K562 (cell line): ENCODE data around the gene DIP2A. TPM values are rescaled to one million over a fixed set of nuclear protein-coding genes. Genes with fewer than 3 reads are reported as not detected.

Experiments
- ATAC-seq: fragments of 200-7000 bp; cut with Tn5 transposase; 3 replicates; pipeline ENCODE4 v1.9.1; 2020; ENCODE audit warnings: moderate library complexity
- BruUV-seq: library from RNA; stranded (reverse); fragments of 400-500 nt; replicated peaks from 2 replicates; lab custom pipeline; 2021; lab: Mats Ljungman, UMichigan
- CTCF ChIA-PET: fragments of 300-600 bp; formaldehyde crosslinking; extraction: SDS; loops from one replicate; lab custom pipeline; 2021; ENCODE audit warnings: low intra/inter-chr PET ratio; lab: Yijun Ruan, JAX
- POLR2A ChIA-PET: fragments of 300-600, 350-650 bp; sonication (Branson Sonifier 250); formaldehyde crosslinking; extraction: SDS; loops from one replicate; lab custom pipeline; 2021; ENCODE audit warnings: antibody characterized with exemption, inconsistent platforms; lab: Yijun Ruan, JAX
- DNase-seq, 4 experiments: peaks; one replicate each; pipeline versions ENCODE4 v3.0.0 to v3.0.0-alpha.2; 2011 to 2018; ENCODE audit warnings: low spot score in 3 of 4, mixed read lengths in 3 of 4; ENCODE audit errors: extremely low read depth in 1 of 4
- FAIRE-seq: peaks from 2 replicates; lab custom pipeline; 2011; peaks lifted over from hg19 to GRCh38; lab: Jason Lieb, UNC
- H2AFZ ChIP-seq: 2 replicates; pipeline ENCODE4 v1.6.0; 2011; ENCODE audit warnings: low read depth, low read length, control low read depth, inconsistent platforms
- H3K27ac ChIP-seq: fragments of 200-600 bp; 3 replicates; pipeline ENCODE4 v1.8.0; 2011; ENCODE audit warnings: low read depth, mild to moderate bottlenecking, control low read depth, inconsistent platforms, low read length, moderate library complexity, mixed read lengths; ENCODE audit errors: extremely low read depth
- H3K27me3 ChIP-seq, 2 experiments: fragments of 300-600 bp in 1 of 2; 2 replicates in 1 of 2; 3 replicates in 1 of 2; pipeline versions ENCODE4 v1.6.0 to v1.8.0; 2011; ENCODE audit warnings: inconsistent platforms in 2 of 2, low read length in 2 of 2, mild to moderate bottlenecking in 1 of 2, mixed read lengths in 1 of 2, moderate library complexity in 1 of 2; ENCODE audit not compliant: control insufficient read depth in 2 of 2, insufficient read depth in 2 of 2
- H3K36me3 ChIP-seq: fragments of 300-600 bp; 3 replicates; pipeline ENCODE4 v1.8.0; 2011; ENCODE audit warnings: mild to moderate bottlenecking, low read length, inconsistent platforms; ENCODE audit not compliant: control insufficient read depth, insufficient read depth
- H3K4me1 ChIP-seq, 2 experiments: fragments of 200-600 bp in 1 of 2; replicated peaks in 1 of 2; 2 replicates in 1 of 2; 3 replicates in 1 of 2; pipeline versions ENCODE4 v1.5.1 to v1.8.0; 2011; ENCODE audit warnings: inconsistent platforms in 2 of 2, low read length in 2 of 2, mild to moderate bottlenecking in 1 of 2, mixed read lengths in 1 of 2, moderate library complexity in 1 of 2; ENCODE audit not compliant: control insufficient read depth in 2 of 2, insufficient read depth in 2 of 2
- H3K4me2 ChIP-seq: 2 replicates; pipeline ENCODE4 v1.6.1; 2011; ENCODE audit warnings: low read length, control low read depth, inconsistent platforms, mixed read lengths; ENCODE audit not compliant: insufficient read depth
- H3K4me3 ChIP-seq: fragments of 200-600 bp; sonication (generic), shearing (Covaris generic); 2 replicates; pipeline ENCODE4 v1.5.1; 2016; ENCODE audit warnings: control low read depth, inconsistent platforms
- H3K79me2 ChIP-seq: fragments of 200-600 bp; 3 replicates; pipeline ENCODE4 v1.8.0; 2011; ENCODE audit warnings: low read length, inconsistent platforms; ENCODE audit not compliant: control insufficient read depth, insufficient read depth
- H3K9ac ChIP-seq, 2 experiments: 2 replicates each; pipeline versions ENCODE4 v1.6.0 to v1.6.1; 2011; ENCODE audit warnings: low read depth in 2 of 2, low read length in 2 of 2, control low read depth in 1 of 2, inconsistent platforms in 1 of 2, mild to moderate bottlenecking in 1 of 2, mixed read lengths in 1 of 2; ENCODE audit not compliant: insufficient read depth in 1 of 2
- H3K9me1 ChIP-seq: one replicate; pipeline ENCODE4 v1.6.0; 2011; ENCODE audit warnings: inconsistent platforms, mild to moderate bottlenecking, low read length, moderate library complexity; ENCODE audit not compliant: control insufficient read depth, insufficient read depth
- H3K9me3 ChIP-seq: replicated peaks from 2 replicates; pipeline ENCODE4 v1.5.1; 2011; ENCODE audit warnings: low read depth, low read length, inconsistent platforms; ENCODE audit not compliant: control insufficient read depth, insufficient read depth
- H4K20me1 ChIP-seq: replicated peaks from 2 replicates; pipeline ENCODE4 v1.6.1; 2011; ENCODE audit warnings: low read length, inconsistent platforms, mixed read lengths; ENCODE audit not compliant: control insufficient read depth, insufficient read depth
- CHD1 ChIP-seq: fragments of 200-600 bp; sonication (generic); IDR thresholded peaks from one replicate; pipeline ENCODE4 v1.6.1; 2012; ENCODE audit warnings: mild to moderate bottlenecking, moderate library complexity, low read length, inconsistent platforms
- CREB1 ChIP-seq, 2 experiments: sonication (generic) in 1 of 2; formaldehyde crosslinking in 1 of 2; IDR thresholded peaks; 2 replicates each; pipeline versions ENCODE4 v1.6.1 to v1.8.0; 2012 to 2022; ENCODE audit warnings: inconsistent platforms in 1 of 2, mild to moderate bottlenecking in 1 of 2, missing genetic modification reagents in 1 of 2, moderate library complexity in 1 of 2
- CTBP1 ChIP-seq: fragments of 450-650 bp; IDR thresholded peaks from 2 replicates; pipeline ENCODE4 v1.6.1; 2016; ENCODE audit warnings: borderline replicate concordance
- MAFK ChIP-seq: IDR thresholded peaks from 2 replicates; pipeline ENCODE4 v1.6.1; 2011; ENCODE audit warnings: low read length, improper control_type of control experiment
- NR2C2 ChIP-seq, 2 experiments: fragments of 200-800 bp in 1 of 2; sonication (Bioruptor generic) in 1 of 2; sonication (generic) in 1 of 2; formaldehyde crosslinking in 1 of 2; IDR thresholded peaks; 2 replicates each; pipeline versions ENCODE4 v1.6.1 to v1.8.0; 2016 to 2022; ENCODE audit warnings: mild to moderate bottlenecking in 1 of 2, missing compliant biosample characterization in 1 of 2, missing genetic modification characterization in 1 of 2, missing genetic modification reagents in 1 of 2
- STAT5A ChIP-seq: IDR thresholded peaks from 2 replicates; pipeline ENCODE4 v1.6.1; 2012; ENCODE audit warnings: low read length, inconsistent platforms, borderline replicate concordance
- STAT5B ChIP-seq: fragments of 250-450 bp; sonication (Bioruptor Pico); IDR thresholded peaks from 2 replicates; pipeline ENCODE4 v1.8.0; 2021; ENCODE audit warnings: mild to moderate bottlenecking, inconsistent platforms
- TSC22D4 ChIP-seq: fragments of 450-650 bp; IDR thresholded peaks from 2 replicates; pipeline ENCODE4 v1.6.1; 2016; ENCODE audit warnings: missing genetic modification characterization, missing biosample characterization, control low read depth
- ZFPM2 ChIP-seq: fragments of 250-450 bp; sonication (Bioruptor Pico); IDR thresholded peaks from 2 replicates; pipeline ENCODE4 v1.5.1; 2022; ENCODE audit warnings: mild to moderate bottlenecking
- ZNF133 ChIP-seq: fragments of 250-450 bp; sonication (Bioruptor Pico); IDR thresholded peaks from 2 replicates; pipeline ENCODE4 v1.4.0; 2020; ENCODE audit warnings: mild to moderate bottlenecking
- ZNF584 ChIP-seq: fragments of 200-800 bp; sonication (Bioruptor generic); IDR thresholded peaks from 2 replicates; pipeline ENCODE4 v1.6.1; 2016; ENCODE audit warnings: low read depth, mild to moderate bottlenecking, missing genetic modification characterization, missing compliant biosample characterization
- ZNF699 ChIP-seq: fragments of 250-450 bp; sonication (Bioruptor Pico); IDR thresholded peaks from 2 replicates; pipeline ENCODE4 v1.8.0; 2021; ENCODE audit warnings: mild to moderate bottlenecking, moderate library complexity; ENCODE audit not compliant: insufficient replicate concordance
- WGBS: fragments of 100-300 bp; shearing (Covaris generic); methylation state at CpG from one replicate; pipeline ENCODE4 v1.1.6; 2016; ENCODE audit warnings: low coverage, mixed read lengths; ENCODE audit not compliant: insufficient coverage; ENCODE audit errors: missing lambda C conversion rate; 5-methylcytosine and 5-hydroxymethylcytosine counted together
- in situ Hi-C: fragments of 300-500 bp; cut with MboI; formaldehyde crosslinking; loops from 4 replicates; pipeline ENCODE4 v1.15.0; 2018; ENCODE audit warnings: inconsistent platforms, mixed read lengths
- intact Hi-C: fragments of 100-400 bp; cut with micrococcal nuclease; formaldehyde crosslinking; loops from 2 replicates; pipeline ENCODE4 v1.14.2; 2022
- polyA plus RNA-seq, 8 experiments: library from polyadenylated mRNA; depleted of rRNA in 4 of 8; stranded (reverse) in 5 of 8; unstranded in 3 of 8; fragments of >200 nt; fragmentation: Nextera tagmentation in 2 of 8; fragmentation: Illumina TruSeq in 1 of 8; extraction: Ambion mirVana in 2 of 8; extraction: Trizol in 1 of 8; gene quantifications; 2 replicates each; pipeline versions ENCODE4 v1.2.1 to v1.2.3, GENCODE V29; 2011 to 2014; ENCODE audit warnings: inconsistent platforms in 1 of 8, missing spikeins in 1 of 8
- total RNA-seq, 7 experiments: library from RNA; depleted of rRNA in 6 of 7; stranded (reverse); fragments of >200 nt in 6 of 7; fragmentation: Illumina TruSeq in 2 of 7; extraction: Trizol in 2 of 7; gene quantifications; 2 replicates each; pipeline versions ENCODE4 v1.2.1 to v1.2.3, GENCODE V29; 2011 to 2021; ENCODE audit warnings: low replicate concordance in 1 of 7
- TF ChIP-seq, protein P1 (sequence below): fragments of 250-450 bp; sonication (Bioruptor Pico); IDR thresholded peaks from 2 replicates; pipeline ENCODE4 v1.9.0; 2021; ENCODE audit warnings: mild to moderate bottlenecking
- TF ChIP-seq, protein P2 (sequence below): fragments of 250-450 bp; sonication (Bioruptor Pico); IDR thresholded peaks from 2 replicates; pipeline ENCODE4 v1.6.1; 2021; ENCODE audit warnings: mild to moderate bottlenecking

Gene DIP2A
- total and polyA plus RNA-seq, 9 of the 15 experiments (the other 6 are each of a cell fraction or from before 2014, with no cell fraction given): 4.3 to 34.5 (median 20.3) TPM

DNA sequence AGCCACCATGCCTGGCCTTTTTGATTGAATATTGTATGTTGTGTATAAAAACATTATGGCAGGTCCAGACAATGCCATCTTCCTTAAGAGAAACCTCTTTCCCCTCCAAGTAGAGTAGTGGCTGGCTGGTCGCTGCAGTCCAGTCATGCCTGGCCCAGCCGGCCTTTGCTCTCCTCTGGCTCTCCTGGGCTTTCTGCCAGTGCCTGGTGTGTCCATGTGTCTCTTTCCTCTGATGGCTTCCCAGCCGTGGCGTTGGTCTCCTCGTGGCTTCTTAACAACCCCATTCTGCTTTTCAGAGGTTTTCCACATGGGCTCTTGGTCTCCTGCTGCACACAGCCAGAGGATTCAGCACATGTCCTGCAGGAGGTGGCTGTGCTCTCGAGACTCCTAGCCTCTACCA lies 58.7 kb downstream of the DIP2A start:
- no TSS peak for BruUV-seq
- Histone ChIP-seq H3K4me1 (peaks cover 3 to 13% of the 10 kb centered on the region in 2 experiments), H3K27me3 (no peaks in the 10 kb centered on the region), H3K9me1 (no peaks in the 10 kb centered on the region), H3K4me3 (no peak overlapping the region), H4K20me1 (no peaks in the 10 kb centered on the region), H3K9me3 (no peaks in the 10 kb centered on the region), H3K4me2 (no peak overlapping the region), H3K27ac (no peak overlapping the region), H2AFZ (no peak overlapping the region), H3K79me2 (no peaks in the 10 kb centered on the region), H3K36me3 (peaks cover 29% of the 10 kb centered on the region), H3K9ac (peak overlapping the region in 1 of 2 experiments; percentile 4; a peak in 2 of 4 replicates)
- no peak for DNase-seq
- in situ Hi-C loops (no loop called here), intact Hi-C loops (no loop called here)
- POLR2A ChIA-PET: interaction anchor here (0.8 to 2.7 kb wide), 3 partner anchors 12 to 58 kb away, joined by 3 to 6 read pairs (median 3); no protein-coding TSS in a partner anchor
- CTCF ChIA-PET: no interaction called here
- FAIRE-seq: no peak
- TF ChIP-seq NR2C2 (CRISPR knock-in tag; IDR thresholded peaks at IDR 0.05): no peak
- no peak for TF ChIP-seq NR2C2 (tag; IDR thresholded peaks at IDR 0.05)
- TF ChIP-seq ZNF699 (CRISPR knock-in tag): no peak
- TF ChIP-seq, protein P1, sequence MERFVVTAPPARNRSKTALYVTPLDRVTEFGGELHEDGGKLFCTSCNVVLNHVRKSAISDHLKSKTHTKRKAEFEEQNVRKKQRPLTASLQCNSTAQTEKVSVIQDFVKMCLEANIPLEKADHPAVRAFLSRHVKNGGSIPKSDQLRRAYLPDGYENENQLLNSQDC (CRISPR knock-in tag): no peak
- TF ChIP-seq STAT5A: no peak
- TF ChIP-seq ZNF584 (CRISPR knock-in tag): no peak
- TF ChIP-seq ZFPM2: no peak
- TF ChIP-seq TSC22D4: no peak
- no peak for TF ChIP-seq MAFK
- no peak for TF ChIP-seq CTBP1
- no peak for TF ChIP-seq CREB1 (IDR thresholded peaks at IDR 0.05)
- no peak for TF ChIP-seq CREB1 (CRISPR knock-in tag; IDR thresholded peaks at IDR 0.05)
- no peak for TF ChIP-seq STAT5B
- TF ChIP-seq, protein P2, sequence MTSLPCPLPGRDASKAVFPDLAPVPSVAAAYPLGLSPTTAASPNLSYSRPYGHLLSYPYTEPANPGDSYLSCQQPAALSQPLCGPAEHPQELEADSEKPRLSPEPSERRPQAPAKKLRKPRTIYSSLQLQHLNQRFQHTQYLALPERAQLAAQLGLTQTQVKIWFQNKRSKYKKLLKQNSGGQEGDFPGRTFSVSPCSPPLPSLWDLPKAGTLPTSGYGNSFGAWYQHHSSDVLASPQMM (CRISPR knock-in tag): no peak
- no peak for TF ChIP-seq CHD1
- no peak for TF ChIP-seq ZNF133
- WGBS: 83% methylated on average over 6 of the region's 6 CpGs
- ATAC-seq: no peak; the same call in 2 of the 3 replicates
